T-cell (primary cell): ENCODE data around the gene LINGO3. TPM values are rescaled to one million over a fixed set of nuclear protein-coding genes. Genes with fewer than 3 reads are reported as not detected.

ENCODE experiments used
- ATAC-seq, 4 experiments: fragments of 200-7000 bp in 3 of 4; fragments of 150-1000 bp in 1 of 4; cut with Tn5 transposase; replicated peaks in 1 of 4; 1 replicate in 3 of 4; 2 replicates in 1 of 4; pipeline ENCODE4 v1.10.0; 2021; ENCODE audit warnings: moderate library complexity in 3 of 4, mild to moderate bottlenecking in 2 of 4, moderate number of reproducible peaks in 1 of 4
- CTCF ChIA-PET, 2 donors: fragments of 300-600 bp; sonication (Branson Sonifier 250); formaldehyde crosslinking; loops; one replicate each; lab custom pipeline; 2022; ENCODE audit warnings: antibody characterized with exemption in 2 of 2; lab: Charles Lee
- POLR2A ChIA-PET, 2 donors: fragments of 300-600 bp; sonication (Branson Sonifier 250); formaldehyde crosslinking; loops; one replicate each; lab custom pipeline; 2022; ENCODE audit warnings: antibody characterized with exemption in 2 of 2; lab: Charles Lee
- DNase-seq, 35 experiments: peaks; one replicate each; pipeline versions ENCODE4 v3.0.0 to v3.0.0-alpha.2; 2013 to 2023
- H3K27ac ChIP-seq: one replicate; pipeline ENCODE4 v1.5.1; 2013; ENCODE audit warnings: low read length
- H3K27me3 ChIP-seq, 2 experiments: replicated peaks in 1 of 2; 1 replicate in 1 of 2; 2 replicates in 1 of 2; pipeline versions ENCODE4 v1.6.1 to v1.7.0; 2013; ENCODE audit warnings: low read length in 1 of 2, mixed read lengths in 1 of 2; ENCODE audit not compliant: control insufficient read depth in 2 of 2, insufficient read depth in 2 of 2; ENCODE audit errors: extremely low read depth in 1 of 2
- H3K36me3 ChIP-seq, 2 donors: 1 replicate in 1 of 2; 2 replicates in 1 of 2; pipeline versions ENCODE4 v1.6.1 to v1.7.0; 2013; ENCODE audit warnings: low read length in 1 of 2; ENCODE audit not compliant: control insufficient read depth in 2 of 2, insufficient read depth in 1 of 2; ENCODE audit errors: extremely low read depth in 1 of 2
- H3K4me1 ChIP-seq, 2 experiments: 1 replicate in 1 of 2; 2 replicates in 1 of 2; pipeline versions ENCODE4 v1.6.1 to v1.7.0; 2013; ENCODE audit warnings: low read length in 2 of 2, mixed read lengths in 1 of 2; ENCODE audit not compliant: insufficient read depth in 2 of 2, control insufficient read depth in 1 of 2; ENCODE audit errors: extremely low read depth in 1 of 2
- H3K4me3 ChIP-seq, 2 donors: 1 replicate in 1 of 2; 2 replicates in 1 of 2; pipeline versions ENCODE4 v1.5.1 to v1.7.0; 2013; ENCODE audit warnings: mild to moderate bottlenecking in 2 of 2, low read length in 1 of 2, moderate library complexity in 1 of 2; ENCODE audit not compliant: control insufficient read depth in 1 of 2; ENCODE audit errors: extremely low read depth in 1 of 2
- H3K9me3 ChIP-seq: 2 replicates; pipeline ENCODE4 v1.7.0; 2013
- H3K27ac Mint-ChIP-seq, 2 donors: one replicate each; pipeline ENCODE4 v1.8.0; 2020 to 2021; ENCODE audit warnings: mild to moderate bottlenecking in 2 of 2, mixed read lengths in 2 of 2
- H3K27me3 Mint-ChIP-seq, 2 donors: one replicate each; pipeline ENCODE4 v1.8.0; 2021 to 2022; ENCODE audit warnings: mixed read lengths in 2 of 2
- H3K36me3 Mint-ChIP-seq: one replicate; pipeline ENCODE4 v1.8.0; 2021; ENCODE audit warnings: mixed read lengths
- H3K4me1 Mint-ChIP-seq, 3 donors: one replicate each; pipeline ENCODE4 v1.8.0; 2020 to 2022; ENCODE audit warnings: mixed read lengths in 3 of 3, mild to moderate bottlenecking in 1 of 3
- H3K4me3 Mint-ChIP-seq, 3 donors: one replicate each; pipeline ENCODE4 v1.8.0; 2020 to 2022; ENCODE audit warnings: mild to moderate bottlenecking in 3 of 3, mixed read lengths in 3 of 3, moderate library complexity in 3 of 3
- H3K9me3 Mint-ChIP-seq, 3 donors: one replicate each; pipeline ENCODE4 v1.8.0; 2020 to 2022; ENCODE audit warnings: mixed read lengths in 3 of 3
- WGBS: methylation state at CpG from one replicate; pipeline ENCODE4 v1.1.5; 2013; ENCODE audit warnings: missing lambda C conversion rate; ENCODE audit not compliant: insufficient coverage; 5-methylcytosine and 5-hydroxymethylcytosine counted together
- total RNA-seq, 35 experiments: library from RNA in 6 of 35; stranded (reverse) in 6 of 35; fragments of 120-200 nt in 1 of 35; gene quantifications; one replicate each; pipeline versions ENCODE4 v1.2.1 to v1.2.4 and lab custom pipeline; 2013 to 2026

The LINGO3 gene
- total RNA-seq, 5 donors from 2014 or later (not counting 1 experiment from before 2014, with no cell fraction given): 0.23 to 1.7 (median 0.99) TPM

- Mint-ChIP-seq H3K36me3 (peaks cover 7% of the 10 kb centered on the region), H3K4me1 (peaks cover 46 to 49% (median 47%) of the 10 kb centered on the region in 3 donors), H3K27me3 (no peaks in the 10 kb centered on the region), H3K27ac (peak overlapping the region in 1 of 2 donors; percentile 27), H3K9me3 (no peaks in the 10 kb centered on the region), H3K4me3 (peak overlapping the region in 2 of 3 donors; percentile 63 to 97)
- no peak for ATAC-seq
- ChIA-PET POLR2A (no interaction called here), CTCF (no interaction called here)
- H3K27ac ChIP-seq: no peak overlapping the region
- H3K4me3 ChIP-seq: no peak overlapping the region
- no peaks in the 10 kb centered on the region for H3K9me3 ChIP-seq
- no peaks in the 10 kb centered on the region for H3K27me3 ChIP-seq
- H3K4me1 ChIP-seq: peaks cover 10 to 47% of the 10 kb centered on the region in 2 experiments
- peaks cover 26 to 35% of the 10 kb centered on the region in 2 donors for H3K36me3 ChIP-seq
- WGBS: 58% methylated on average over 22 of the region's 29 CpGs
- no peak for DNase-seq
Measured at GRCh38 chr19:2325281-2326046, 17.5 kb upstream of the LINGO3 start.

- no peak for DNase-seq
- H3K4me1 ChIP-seq: peaks cover 10 to 38% of the 10 kb centered on the region in 2 experiments
Measured at GRCh38 chr19:2324220-2324948, 16.4 kb upstream of the LINGO3 start.

GRCh38 chr19:2323707-2324106, 15.8 kb upstream of the LINGO3 start:
- Histone ChIP-seq H3K27ac (no peak overlapping the region), H3K4me1 (peaks cover 7 to 31% of the 10 kb centered on the region in 2 experiments)
- H3K4me3 Mint-ChIP-seq: no peak overlapping the region

More at GRCh38 chr19:2324220-2324948, 16.4 kb upstream of the LINGO3 start:
- H3K36me3 Mint-ChIP-seq: peaks cover 7% of the 10 kb centered on the region
- H3K36me3 ChIP-seq: peaks cover 26 to 35% of the 10 kb centered on the region in 2 donors
- H3K27ac ChIP-seq: no peak overlapping the region
- CTCF ChIA-PET: no interaction called here
- peaks cover 36 to 40% (median 37%) of the 10 kb centered on the region in 3 donors for H3K4me1 Mint-ChIP-seq
- H3K9me3 ChIP-seq: no peaks in the 10 kb centered on the region
- 88% methylated on average over 29 of the region's 34 CpGs for whole genome bisulfite sequencing
- H3K27ac Mint-ChIP-seq: peak overlapping the region in 1 of 2 donors; percentile 55
- no peaks in the 10 kb centered on the region for H3K27me3 ChIP-seq
- H3K4me3 Mint-ChIP-seq: peak overlapping the region in 1 of 3 donors; percentile 39
- no peak overlapping the region for H3K4me3 ChIP-seq
- H3K27me3 Mint-ChIP-seq: no peaks in the 10 kb centered on the region
- no peak for ATAC-seq
- no peaks in the 10 kb centered on the region for H3K9me3 Mint-ChIP-seq
- POLR2A ChIA-PET: no interaction called here

GRCh38 chr19:2321565-2322283, 13.8 kb upstream of the LINGO3 start:
- Mint-ChIP-seq H3K4me1 (peaks cover 14 to 21% (median 19%) of the 10 kb centered on the region in 3 donors), H3K27ac (no peak overlapping the region), H3K27me3 (no peaks in the 10 kb centered on the region), H3K36me3 (peaks cover 4% of the 10 kb centered on the region), H3K4me3 (no peak overlapping the region), H3K9me3 (no peaks in the 10 kb centered on the region)
- no peak for DNase-seq
- 94% methylated on average over 24 of the region's 39 CpGs for WGBS
- Histone ChIP-seq H3K9me3 (no peaks in the 10 kb centered on the region), H3K27me3 (no peaks in the 10 kb centered on the region), H3K27ac (no peak overlapping the region), H3K4me1 (peaks cover 3 to 19% of the 10 kb centered on the region in 2 experiments), H3K36me3 (peaks cover 26 to 33% of the 10 kb centered on the region in 2 donors), H3K4me3 (no peak overlapping the region)
- ChIA-PET POLR2A (no interaction called here), CTCF (no interaction called here)
- ATAC-seq: no peak

More at GRCh38 chr19:2323707-2324106, 15.8 kb upstream of the LINGO3 start:
- no peak for ATAC-seq
- no peak for DNase-seq
- Mint-ChIP-seq H3K36me3 (peaks cover 7% of the 10 kb centered on the region), H3K27me3 (no peaks in the 10 kb centered on the region), H3K27ac (no peak overlapping the region), H3K4me1 (peaks cover 32 to 36% (median 33%) of the 10 kb centered on the region in 3 donors), H3K9me3 (no peaks in the 10 kb centered on the region)
- Histone ChIP-seq H3K27me3 (no peaks in the 10 kb centered on the region), H3K9me3 (no peaks in the 10 kb centered on the region), H3K4me3 (no peak overlapping the region), H3K36me3 (peaks cover 26 to 35% of the 10 kb centered on the region in 2 donors)
- POLR2A ChIA-PET: no interaction called here
- 93% methylated on average over 7 of the region's 19 CpGs for WGBS
- CTCF ChIA-PET: no interaction called here

- Histone ChIP-seq H3K36me3 (peaks cover 26 to 31% of the 10 kb centered on the region in 2 donors), H3K9me3 (no peaks in the 10 kb centered on the region), H3K27ac (no peak overlapping the region), H3K4me3 (no peak overlapping the region), H3K27me3 (peaks cover 0 to 1% of the 10 kb centered on the region in 2 experiments), H3K4me1 (peaks cover 1 to 13% of the 10 kb centered on the region in 2 experiments)
- Mint-ChIP-seq H3K27me3 (no peaks in the 10 kb centered on the region), H3K9me3 (no peaks in the 10 kb centered on the region), H3K4me3 (no peak overlapping the region), H3K4me1 (peaks cover 10 to 16% (median 12%) of the 10 kb centered on the region in 3 donors), H3K36me3 (peaks cover 2% of the 10 kb centered on the region), H3K27ac (no peak overlapping the region)
- no peak for DNase-seq
- ChIA-PET CTCF (no interaction called here), POLR2A (no interaction called here)
- no peak for ATAC-seq
- 98% methylated on average over 12 of the region's 12 CpGs for WGBS
Measured at GRCh38 chr19:2320939-2321338, 13.0 kb upstream of the LINGO3 start.

- peaks cover 1 to 2% of the 10 kb centered on the region in 2 donors for H3K27me3 Mint-ChIP-seq
- Histone ChIP-seq H3K27me3 (peaks cover 0 to 3% of the 10 kb centered on the region in 2 experiments), H3K27ac (no peak overlapping the region), H3K36me3 (peaks cover 20 to 24% of the 10 kb centered on the region in 2 donors), H3K4me1 (peaks cover 0 to 7% of the 10 kb centered on the region in 2 experiments), H3K9me3 (no peaks in the 10 kb centered on the region), H3K4me3 (no peak overlapping the region)
- no peak overlapping the region for H3K4me3 Mint-ChIP-seq
- WGBS: 96% methylated on average over 10 of the region's 12 CpGs
- peaks cover 4% of the 10 kb centered on the region for H3K36me3 Mint-ChIP-seq
- ATAC-seq: no peak
- DNase-seq: no peak
- peaks cover 2 to 7% (median 5%) of the 10 kb centered on the region in 3 donors for H3K9me3 Mint-ChIP-seq
- ChIA-PET CTCF (no interaction called here), POLR2A (interaction anchor here in 1 of 2 donors (0.6 kb wide), 1 partner anchor 182 kb away, joined by 3 read pairs; no protein-coding TSS in a partner anchor)
- peaks cover under 1 to 10% (median 7%) of the 10 kb centered on the region in 3 donors for H3K4me1 Mint-ChIP-seq
- no peak overlapping the region for H3K27ac Mint-ChIP-seq
Measured at GRCh38 chr19:2320049-2320448, 12.1 kb upstream of the LINGO3 start.
